ENCODE measurements around the gene NDRG2. TPM values are rescaled to one million over a fixed set of nuclear protein-coding genes. Genes with fewer than 3 reads are reported as not detected.

Gene NDRG2
- total and polyA plus RNA-seq, 10 donors = 72.4 to 335 (median 201) TPM

DNA sequence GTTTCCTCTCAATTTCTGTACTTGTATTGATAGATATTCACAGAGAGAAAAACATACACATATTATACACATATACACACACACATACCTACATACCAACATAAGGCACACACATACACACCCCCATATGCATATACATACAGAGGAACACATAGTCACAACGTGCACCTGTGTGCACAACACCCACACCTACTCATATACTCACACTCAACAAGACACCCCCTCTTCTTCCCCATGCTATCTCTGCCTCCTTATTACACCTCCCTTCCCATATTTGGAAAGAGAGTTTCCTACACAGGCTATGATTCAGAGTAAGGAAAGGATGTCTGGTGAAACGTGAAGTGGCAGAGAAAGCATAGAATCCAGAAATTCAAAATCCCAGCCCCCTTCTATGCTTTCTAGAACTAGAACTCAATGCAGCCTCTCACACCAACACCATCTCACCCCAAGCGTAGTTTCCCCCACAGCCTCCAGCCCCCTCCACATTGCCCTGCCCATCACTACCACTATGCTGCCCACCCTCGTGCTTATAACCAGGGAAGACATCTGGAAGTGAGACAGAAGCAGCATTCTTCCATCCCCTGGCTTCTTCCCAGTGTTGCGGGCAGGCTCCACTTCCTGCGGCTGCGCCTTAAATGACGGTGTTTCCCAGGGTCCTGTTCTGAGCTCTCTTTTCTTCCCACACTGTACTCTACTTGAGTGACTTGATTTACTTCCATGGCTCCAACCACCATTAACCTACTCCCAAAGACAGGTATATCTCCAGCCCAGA lies 35.2 kb upstream of the NDRG2 start:
- 70 to 84% (median 77%) methylated on average over 8 of the region's 8 CpGs for WGBS, 5 donors
- no peak overlapping the region for H3K27ac ChIP-seq
- TF ChIP-seq, protein P1, sequence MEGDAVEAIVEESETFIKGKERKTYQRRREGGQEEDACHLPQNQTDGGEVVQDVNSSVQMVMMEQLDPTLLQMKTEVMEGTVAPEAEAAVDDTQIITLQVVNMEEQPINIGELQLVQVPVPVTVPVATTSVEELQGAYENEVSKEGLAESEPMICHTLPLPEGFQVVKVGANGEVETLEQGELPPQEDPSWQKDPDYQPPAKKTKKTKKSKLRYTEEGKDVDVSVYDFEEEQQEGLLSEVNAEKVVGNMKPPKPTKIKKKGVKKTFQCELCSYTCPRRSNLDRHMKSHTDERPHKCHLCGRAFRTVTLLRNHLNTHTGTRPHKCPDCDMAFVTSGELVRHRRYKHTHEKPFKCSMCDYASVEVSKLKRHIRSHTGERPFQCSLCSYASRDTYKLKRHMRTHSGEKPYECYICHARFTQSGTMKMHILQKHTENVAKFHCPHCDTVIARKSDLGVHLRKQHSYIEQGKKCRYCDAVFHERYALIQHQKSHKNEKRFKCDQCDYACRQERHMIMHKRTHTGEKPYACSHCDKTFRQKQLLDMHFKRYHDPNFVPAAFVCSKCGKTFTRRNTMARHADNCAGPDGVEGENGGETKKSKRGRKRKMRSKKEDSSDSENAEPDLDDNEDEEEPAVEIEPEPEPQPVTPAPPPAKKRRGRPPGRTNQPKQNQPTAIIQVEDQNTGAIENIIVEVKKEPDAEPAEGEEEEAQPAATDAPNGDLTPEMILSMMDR (IDR thresholded peaks at IDR 0.05 in 8 of 11, conservative IDR thresholded peaks at IDR 0.05 in 3 of 11) = no peak
- TF ChIP-seq POLR2A (IDR thresholded peaks at IDR 0.05) (no peak), POLR2AphosphoS5 (IDR thresholded peaks at IDR 0.05) (no peak)

GRCh38 chr14:21058903-21059302 lies 34.0 kb upstream of the NDRG2 start:
- H3K27ac ChIP-seq = no peak overlapping the region
- no peaks in the 10 kb centered on the region for H3K27me3 ChIP-seq (replicated peaks in 1 of 7)
- WGBS, 5 donors = 85 to 92% (median 89%) methylated on average over 4 to 5 of the region's 5 CpGs
- no peak overlapping the region for H3K4me3 ChIP-seq
- TF ChIP-seq POLR2A (IDR thresholded peaks at IDR 0.05) = no peak
- TF ChIP-seq, protein P1 (IDR thresholded peaks at IDR 0.05 in 8 of 11, conservative IDR thresholded peaks at IDR 0.05 in 3 of 11) = no peak
- no peak for DNase-seq
- H3K9me3 ChIP-seq = no peaks in the 10 kb centered on the region
- intact Hi-C loops (cut with DNase I; ENCODE audit: low total_unique reads) = no loop called here
- H3K4me1 ChIP-seq = peaks cover 0 to 48% (median 27%) of the 10 kb centered on the region in 6 donors
- H3K36me3 ChIP-seq = no peaks in the 10 kb centered on the region

More for the DNA sequence above, 35.2 kb upstream of the NDRG2 start:
- H3K27me3 ChIP-seq (replicated peaks in 1 of 7) = peaks cover 0 to 10% (median 0%) of the 10 kb centered on the region in 7 donors
- H3K4me1 ChIP-seq = peaks cover 0 to 46% (median 25%) of the 10 kb centered on the region in 6 donors
- intact Hi-C loops (cut with DNase I; ENCODE audit: low total_unique reads) = no loop called here
- no peak for DNase-seq
- no peaks in the 10 kb centered on the region for H3K9me3 ChIP-seq
- H3K4me3 ChIP-seq = no peak overlapping the region
- no peaks in the 10 kb centered on the region for H3K36me3 ChIP-seq

- no peak for DNase-seq
- WGBS, 5 donors = 61 to 79% (median 73%) methylated on average over 8 of the region's 8 CpGs
- Histone ChIP-seq H3K27ac (peak within 1 kb of the TSS in 5 of 8 donors; percentile 45 to 54 (median 50)), H3K9me3 (no peaks in the 10 kb centered on the region), H3K27me3 (replicated peaks in 1 of 7) (no peaks in the 10 kb centered on the region), H3K4me1 (peaks cover 0 to 48% (median 23%) of the 10 kb centered on the region in 6 donors), H3K4me3 (no peak within 1 kb of the TSS), H3K36me3 (no peaks in the 10 kb centered on the region)
- intact Hi-C loops (cut with DNase I; ENCODE audit: low total_unique reads) = no loop called here
- TF ChIP-seq POLR2AphosphoS5 (IDR thresholded peaks at IDR 0.05) (no peak), POLR2A (IDR thresholded peaks at IDR 0.05) (no peak)
- TF ChIP-seq, protein P1 (IDR thresholded peaks at IDR 0.05 in 8 of 11, conservative IDR thresholded peaks at IDR 0.05 in 3 of 11) = no peak
Measured at GRCh38 chr14:21057803-21058675, 33.2 kb upstream of the NDRG2 start, which contains the start of gene RNASE8. Gene RNASE8, plus strand, starts transcription at chr14:21057822. Its CDS starts 71 bp downstream, at chr14:21057893.

Measured in spleen (tissue), 11 donors.